SK-N-SH treated with all-trans-retinoic acid at 6 μM for 48 hours (cell line): ENCODE results near the gene SAYSD1.

Experiments used
- CREB5 ChIP-seq: fragments of 250-450 bp; sonication (Bioruptor Pico); IDR thresholded peaks from 2 replicates; pipeline ENCODE4 v1.5.1; 2020; ENCODE audit warnings: low read depth, mild to moderate bottlenecking, moderate library complexity
- CSDC2 ChIP-seq: fragments of 250-450 bp; sonication (Bioruptor Pico); IDR thresholded peaks from 2 replicates; pipeline ENCODE4 v1.5.0; 2020; ENCODE audit warnings: mild to moderate bottlenecking, moderate library complexity
- CSRNP3 ChIP-seq: fragments of 250-450 bp; sonication (Bioruptor Pico); IDR thresholded peaks from 2 replicates; pipeline ENCODE4 v1.5.1; 2021; ENCODE audit warnings: mild to moderate bottlenecking, moderate library complexity
- ESRRG ChIP-seq: fragments of 250-450 bp; sonication (Bioruptor Pico); IDR thresholded peaks from 2 replicates; pipeline ENCODE4 v1.6.1; 2021; ENCODE audit warnings: mild to moderate bottlenecking
- PATZ1 ChIP-seq: fragments of 250-450 bp; sonication (Bioruptor Pico); IDR thresholded peaks from 2 replicates; pipeline ENCODE4 v1.8.0; 2020; ENCODE audit warnings: mild to moderate bottlenecking, moderate library complexity, borderline replicate concordance
- PPARA ChIP-seq: fragments of 250-450 bp; sonication (Bioruptor Pico); IDR thresholded peaks from 2 replicates; pipeline ENCODE4 v1.5.0; 2020; ENCODE audit warnings: mild to moderate bottlenecking, borderline replicate concordance
- RARB ChIP-seq: fragments of 250-450 bp; sonication (Bioruptor Pico); IDR thresholded peaks from 2 replicates; pipeline ENCODE4 v1.8.0; 2021; ENCODE audit warnings: mild to moderate bottlenecking, moderate library complexity
- TCF4 ChIP-seq: fragments of 250-450 bp; sonication (Bioruptor Pico); IDR thresholded peaks from 2 replicates; pipeline ENCODE4 v1.8.0; 2021; ENCODE audit warnings: mild to moderate bottlenecking, moderate library complexity, borderline replicate concordance
- ZC3H10 ChIP-seq: fragments of 250-450 bp; sonication (Bioruptor Pico); IDR thresholded peaks from 2 replicates; pipeline ENCODE4 v1.5.1; 2021; ENCODE audit warnings: mild to moderate bottlenecking, moderate library complexity
- ZFP3 ChIP-seq: fragments of 250-450 bp; sonication (Bioruptor Pico); IDR thresholded peaks from 2 replicates; pipeline ENCODE4 v1.5.0; 2020; ENCODE audit warnings: mild to moderate bottlenecking, moderate library complexity
- ZFP30 ChIP-seq: fragments of 450-650 bp; formaldehyde crosslinking; IDR thresholded peaks from 2 replicates; pipeline ENCODE4 v1.5.0; 2022; ENCODE audit warnings: mild to moderate bottlenecking, moderate library complexity
- ZNF565 ChIP-seq: fragments of 450-650 bp; formaldehyde crosslinking; conservative IDR thresholded peaks from 2 replicates; pipeline ENCODE4 v1.5.0; 2020; ENCODE audit warnings: low read depth, mild to moderate bottlenecking, moderate library complexity

GRCh38 chr6:39075010-39075686, 39.8 kb downstream of the SAYSD1 start:
- TF ChIP-seq ESRRG (CRISPR knock-in tag) (no peak), ZFP30 (CRISPR knock-in tag) (no peak), ZC3H10 (CRISPR knock-in tag) (no peak), CSDC2 (no peak), CREB5 (CRISPR knock-in tag) (no peak), TCF4 (no peak), PATZ1 (CRISPR knock-in tag) (no peak), PPARA (CRISPR knock-in tag) (no peak), RARB (CRISPR knock-in tag) (no peak), ZNF565 (CRISPR knock-in tag) (no peak), ZFP3 (CRISPR knock-in tag) (no peak), CSRNP3 (no peak)
